ENCODE data around the gene TMEM91.

GRCh38 chr19:41386442-41386841, 10.1 kb downstream of the TMEM91 start:
- TF ChIP-seq, protein P1, sequence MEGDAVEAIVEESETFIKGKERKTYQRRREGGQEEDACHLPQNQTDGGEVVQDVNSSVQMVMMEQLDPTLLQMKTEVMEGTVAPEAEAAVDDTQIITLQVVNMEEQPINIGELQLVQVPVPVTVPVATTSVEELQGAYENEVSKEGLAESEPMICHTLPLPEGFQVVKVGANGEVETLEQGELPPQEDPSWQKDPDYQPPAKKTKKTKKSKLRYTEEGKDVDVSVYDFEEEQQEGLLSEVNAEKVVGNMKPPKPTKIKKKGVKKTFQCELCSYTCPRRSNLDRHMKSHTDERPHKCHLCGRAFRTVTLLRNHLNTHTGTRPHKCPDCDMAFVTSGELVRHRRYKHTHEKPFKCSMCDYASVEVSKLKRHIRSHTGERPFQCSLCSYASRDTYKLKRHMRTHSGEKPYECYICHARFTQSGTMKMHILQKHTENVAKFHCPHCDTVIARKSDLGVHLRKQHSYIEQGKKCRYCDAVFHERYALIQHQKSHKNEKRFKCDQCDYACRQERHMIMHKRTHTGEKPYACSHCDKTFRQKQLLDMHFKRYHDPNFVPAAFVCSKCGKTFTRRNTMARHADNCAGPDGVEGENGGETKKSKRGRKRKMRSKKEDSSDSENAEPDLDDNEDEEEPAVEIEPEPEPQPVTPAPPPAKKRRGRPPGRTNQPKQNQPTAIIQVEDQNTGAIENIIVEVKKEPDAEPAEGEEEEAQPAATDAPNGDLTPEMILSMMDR (IDR thresholded peaks at IDR 0.05; ENCODE audit: insufficient read depth, low read depth, low read length), result no peak
- no peak for TF ChIP-seq EZH2 (IDR thresholded peaks at IDR 0.05; ENCODE audit: insufficient read depth, low read length)
